NCI-H345 treated with DMSO at 0.1 percent for 48 hours (cell line): Measurements from ENCODE around the gene SNAPC4.
"Not testable (repeated sequence)": the region's sequence is repeated elsewhere in the genome, so short reads cannot be mapped to it uniquely, and the experiment has no call there.

Source experiments
- DNase-seq: peaks from one replicate; lab custom pipeline; 2025; ENCODE audit not compliant: unreplicated experiment; lab: John Stamatoyannopoulos, UW

Gene SNAPC4

GRCh38 chr9:136433043-136433715, 33.2 kb upstream of the SNAPC4 start:
- no peak for DNase-seq

- no peak for DNase-seq
Measured at GRCh38 chr9:136432591-136432990, 32.6 kb upstream of the SNAPC4 start.

GRCh38 chr9:136431782-136432350, 31.9 kb upstream of the SNAPC4 start:
- DNase-seq = no peak

- no peak for DNase-seq
Measured at GRCh38 chr9:136430588-136431234, 30.7 kb upstream of the SNAPC4 start.

GRCh38 chr9:136429683-136430491, 29.9 kb upstream of the SNAPC4 start:
- no peak for DNase-seq

GRCh38 chr9:136429075-136429628, 29.2 kb upstream of the SNAPC4 start:
- no peak for DNase-seq

- DNase-seq = no peak
Measured at GRCh38 chr9:136426787-136427186, 26.8 kb upstream of the SNAPC4 start.

- not testable (repeated sequence) for DNase-seq
Measured at GRCh38 chr9:136425367-136425766, 25.4 kb upstream of the SNAPC4 start.

GRCh38 chr9:136424750-136425362, 24.9 kb upstream of the SNAPC4 start:
- DNase-seq = no peak

GRCh38 chr9:136423432-136424146, 23.6 kb upstream of the SNAPC4 start:
- no peak for DNase-seq

- no peak for DNase-seq
Measured at GRCh38 chr9:136422876-136423275, 22.9 kb upstream of the SNAPC4 start.

- no peak for DNase-seq
Measured at GRCh38 chr9:136421791-136422190, 21.8 kb upstream of the SNAPC4 start.

GRCh38 chr9:136419092-136419420, 19.1 kb upstream of the SNAPC4 start:
- DNase-seq = no peak

- DNase-seq = no peak
Measured at GRCh38 chr9:136418182-136419091, 18.5 kb upstream of the SNAPC4 start.

- DNase-seq = no peak
Measured at GRCh38 chr9:136416914-136417313, 16.9 kb upstream of the SNAPC4 start.

- no peak for DNase-seq
Measured at GRCh38 chr9:136416427-136416826, 16.5 kb upstream of the SNAPC4 start.

GRCh38 chr9:136412962-136413361, 13.0 kb upstream of the SNAPC4 start:
- DNase-seq = no peak

GRCh38 chr9:136411378-136411777, 11.4 kb upstream of the SNAPC4 start:
- DNase-seq = no peak

- peak; percentile 60 for DNase-seq
Measured at GRCh38 chr9:136410500-136411287, 10.7 kb upstream of the SNAPC4 start, which contains the start of the genes ENTR1 and PMPCA. Gene ENTR1, minus strand, starts transcription at chr9:136410614. Its CDS starts 217 bp downstream, at chr9:136410397. Gene PMPCA, plus strand, starts transcription at chr9:136410658. Its CDS starts 11 bp downstream, at chr9:136410669.
